CD4-positive, alpha-beta T cell (primary cell): ENCODE data around the gene NKAIN2. TPM values are rescaled to one million over a fixed set of nuclear protein-coding genes. Genes with fewer than 3 reads are reported as not detected.
"Not testable (repeated sequence)": the region's sequence is repeated elsewhere in the genome, so short reads cannot be mapped to it uniquely, and the experiment has no call there.

Source experiments
- ATAC-seq: fragments of 200-7000 bp; cut with Tn5 transposase; one replicate; pipeline ENCODE4 v1.10.0; 2022; ENCODE audit warnings: mild to moderate bottlenecking; ENCODE audit not compliant: poor library complexity
- CTCF ChIA-PET: fragments of 350-600 bp; sonication (Branson Sonifier 250); formaldehyde crosslinking; loops from one replicate; lab custom pipeline; 2021; ENCODE audit warnings: antibody characterized with exemption, inconsistent platforms; lab: Charles Lee
- POLR2A ChIA-PET: fragments of 350-600 bp; sonication (Branson Sonifier 250); formaldehyde crosslinking; loops from one replicate; lab custom pipeline; 2021; ENCODE audit warnings: antibody characterized with exemption, inconsistent platforms; lab: Charles Lee
- DNase-seq, 14 experiments: peaks; one replicate each; pipeline ENCODE4 v3.0.0-alpha.2; 2013 to 2020; ENCODE audit warnings: mixed read lengths in 2 of 14
- H3K27ac ChIP-seq, 2 donors: one replicate each; pipeline versions ENCODE4 v1.5.1 to v1.7.0; 2013; ENCODE audit warnings: low read length in 2 of 2, low read depth in 1 of 2, mild to moderate bottlenecking in 1 of 2
- H3K27me3 ChIP-seq, 2 experiments: 1 replicate in 1 of 2; 2 replicates in 1 of 2; pipeline versions ENCODE4 v1.6.1 to v1.7.0; 2013; ENCODE audit warnings: low read length in 2 of 2, control low read depth in 1 of 2, mild to moderate bottlenecking in 1 of 2, moderate library complexity in 1 of 2; ENCODE audit not compliant: insufficient read depth in 2 of 2, control insufficient read depth in 1 of 2
- H3K36me3 ChIP-seq: one replicate; pipeline ENCODE4 v1.6.1; 2013; ENCODE audit warnings: low read length, control low read depth; ENCODE audit not compliant: insufficient read depth
- H3K4me1 ChIP-seq: one replicate; pipeline ENCODE4 v1.6.1; 2013; ENCODE audit warnings: low read length, control low read depth; ENCODE audit not compliant: insufficient read depth
- H3K4me3 ChIP-seq: one replicate; pipeline ENCODE4 v1.5.1; 2013; ENCODE audit warnings: mild to moderate bottlenecking, low read length, moderate library complexity
- H3K9me3 ChIP-seq, 2 experiments: 1 replicate in 1 of 2; 2 replicates in 1 of 2; pipeline versions ENCODE4 v1.6.1 to v1.7.0; 2013; ENCODE audit warnings: low read length in 2 of 2, mild to moderate bottlenecking in 2 of 2, control low read depth in 1 of 2, moderate library complexity in 1 of 2; ENCODE audit not compliant: control insufficient read depth in 1 of 2, insufficient read depth in 1 of 2
- H3K27ac Mint-ChIP-seq: one replicate; pipeline ENCODE4 v1.8.0; 2020; ENCODE audit warnings: mixed read lengths
- H3K27me3 Mint-ChIP-seq: one replicate; pipeline ENCODE4 v1.8.0; 2021; ENCODE audit warnings: mixed read lengths
- H3K36me3 Mint-ChIP-seq: one replicate; pipeline ENCODE4 v1.8.0; 2021; ENCODE audit warnings: low read depth, mixed read lengths
- H3K4me1 Mint-ChIP-seq: one replicate; pipeline ENCODE4 v1.8.0; 2021; ENCODE audit warnings: low read depth, mixed read lengths
- H3K4me3 Mint-ChIP-seq: one replicate; pipeline ENCODE4 v1.8.0; 2020; ENCODE audit warnings: mild to moderate bottlenecking, mixed read lengths
- H3K9me3 Mint-ChIP-seq: one replicate; pipeline ENCODE4 v1.8.0; 2020; ENCODE audit warnings: mixed read lengths
- CTCF ChIP-seq: fragments of 200-600 bp; IDR thresholded peaks from one replicate; pipeline ENCODE4 v1.8.0; 2022; ENCODE audit warnings: antibody characterized with exemption, mild to moderate bottlenecking
- intact Hi-C, 2 experiments: fragments of 100-400 bp; cut with DNase I in 1 of 2; cut with micrococcal nuclease in 1 of 2; formaldehyde crosslinking; loops; one replicate each; pipeline versions ENCODE4 v1.15.1 to v1.9.0; 2023 to 2025; cut with DNase I, micrococcal nuclease
- total RNA-seq, 174 experiments: library from RNA in 2 of 174; stranded (reverse) in 2 of 174; gene quantifications; one replicate each; pipeline ENCODE4 v1.2.3 and lab custom pipeline; 2021 to 2026

NKAIN2 gene
- total RNA-seq, 2 experiments from 2014 or later: not detected

- POLR2A ChIA-PET: no interaction called here
- no peak overlapping the region for H3K27ac Mint-ChIP-seq
These were observed 207.5 kb downstream of the NKAIN2 start for GRCh38 chr6:124011180-124011579.

GRCh38 chr6:124022051-124022450 lies 218.4 kb downstream of the NKAIN2 start:
- H3K27ac ChIP-seq, ATAC-seq, H3K4me1 Mint-ChIP-seq, H3K9me3 Mint-ChIP-seq, H3K36me3 Mint-ChIP-seq, H3K36me3 ChIP-seq, intact Hi-C loops, H3K4me1 ChIP-seq, H3K27me3 Mint-ChIP-seq, H3K27ac Mint-ChIP-seq, H3K9me3 ChIP-seq, H3K4me3 ChIP-seq, H3K4me3 Mint-ChIP-seq, H3K27me3 ChIP-seq, CTCF ChIA-PET, POLR2A ChIA-PET, DNase-seq: not testable (repeated sequence)

More at GRCh38 chr6:124011180-124011579, 207.5 kb downstream of the NKAIN2 start:
- no peaks in the 10 kb centered on the region for H3K4me1 Mint-ChIP-seq
- TF ChIP-seq CTCF: no peak
- H3K36me3 Mint-ChIP-seq: no peaks in the 10 kb centered on the region
- Histone ChIP-seq H3K4me1 (no peaks in the 10 kb centered on the region), H3K27ac (no peak overlapping the region), H3K4me3 (no peak overlapping the region), H3K36me3 (no peaks in the 10 kb centered on the region), H3K27me3 (no peaks in the 10 kb centered on the region), H3K9me3 (no peaks in the 10 kb centered on the region)
- ATAC-seq (no peak), DNase-seq (no peak)
- no peak overlapping the region for H3K4me3 Mint-ChIP-seq
- intact Hi-C loops: no loop called here
- no peaks in the 10 kb centered on the region for H3K9me3 Mint-ChIP-seq
- H3K27me3 Mint-ChIP-seq: no peaks in the 10 kb centered on the region
- CTCF ChIA-PET: no interaction called here

GRCh38 chr6:124022641-124023040 lies 219.0 kb downstream of the NKAIN2 start:
- H3K27ac ChIP-seq: no peak overlapping the region
- H3K9me3 Mint-ChIP-seq: peaks cover 6% of the 10 kb centered on the region
- CTCF ChIA-PET: no interaction called here
- no peaks in the 10 kb centered on the region for H3K27me3 Mint-ChIP-seq
- ATAC-seq (no peak), DNase-seq (no peak)
- no peak overlapping the region for H3K4me3 ChIP-seq
- H3K4me1 ChIP-seq: no peaks in the 10 kb centered on the region
- no peak for TF ChIP-seq CTCF
- H3K4me3 Mint-ChIP-seq: no peak overlapping the region
- H3K4me1 Mint-ChIP-seq: no peaks in the 10 kb centered on the region
- POLR2A ChIA-PET: no interaction called here
- H3K27ac Mint-ChIP-seq: no peak overlapping the region
- H3K36me3 ChIP-seq: no peaks in the 10 kb centered on the region
- H3K36me3 Mint-ChIP-seq: no peaks in the 10 kb centered on the region
- H3K27me3 ChIP-seq: no peaks in the 10 kb centered on the region
- intact Hi-C loops: no loop called here
- H3K9me3 ChIP-seq: peaks cover 0 to 7% of the 10 kb centered on the region in 2 experiments

- no peaks in the 10 kb centered on the region for H3K4me1 ChIP-seq
- POLR2A ChIA-PET: no interaction called here
- Mint-ChIP-seq H3K27ac (no peak overlapping the region), H3K9me3 (peaks cover 4% of the 10 kb centered on the region), H3K4me1 (no peaks in the 10 kb centered on the region), H3K27me3 (no peaks in the 10 kb centered on the region), H3K36me3 (no peaks in the 10 kb centered on the region), H3K4me3 (no peak overlapping the region)
- no peak for ATAC-seq
- H3K36me3 ChIP-seq: no peaks in the 10 kb centered on the region
- no peak overlapping the region for H3K4me3 ChIP-seq
- intact Hi-C loops: no loop called here
- no peak for TF ChIP-seq CTCF
- no peak for DNase-seq
- no peak overlapping the region for H3K27ac ChIP-seq
- no peaks in the 10 kb centered on the region for H3K27me3 ChIP-seq
- CTCF ChIA-PET: no interaction called here
- peaks cover 0 to 4% of the 10 kb centered on the region in 2 experiments for H3K9me3 ChIP-seq
These were observed 223.0 kb downstream of the NKAIN2 start for GRCh38 chr6:124026694-124027093.
